TTC549 (cell line): ENCODE results near the gene GRM8.

Source experiments
- FAIRE-seq: peaks from 2 replicates; lab custom pipeline; 2012; peaks lifted over from hg19 to GRCh38; lab: Jason Lieb, UNC

The GRM8 gene

DNA sequence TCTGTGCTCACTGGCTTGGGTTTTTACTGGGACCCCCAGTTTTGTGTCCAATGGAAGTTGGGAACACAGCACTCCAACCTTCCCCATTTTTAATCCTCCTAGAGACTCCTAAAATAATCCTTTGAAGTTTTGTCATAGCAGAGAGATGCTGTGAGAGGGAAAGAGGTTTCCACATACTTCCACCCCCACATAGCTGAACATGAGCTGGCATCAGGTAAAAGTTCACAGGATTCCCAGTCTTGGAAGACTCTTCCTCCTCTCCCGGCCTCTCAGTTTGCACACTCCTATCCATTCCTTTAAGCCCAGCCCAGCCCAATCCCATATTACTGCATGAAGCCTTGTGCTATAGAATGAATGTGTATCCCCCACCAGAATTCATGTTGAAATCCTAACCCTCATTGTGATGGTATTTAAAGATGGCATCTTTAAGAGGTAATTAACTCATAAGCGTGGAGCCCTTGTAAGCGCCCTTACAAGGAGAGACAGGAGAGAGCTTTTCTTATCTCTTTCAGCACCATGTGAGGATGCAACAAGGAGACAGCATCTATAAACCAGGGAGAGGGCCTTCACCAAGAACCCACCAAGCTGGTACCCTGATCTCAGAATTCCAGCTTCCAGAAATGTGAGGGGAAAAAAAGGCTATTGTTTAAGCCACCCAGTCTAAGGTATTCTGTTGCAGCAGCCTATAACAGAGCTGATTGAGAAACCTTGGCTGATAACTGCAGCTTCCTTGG lies 22.4 kb downstream of the GRM8 start:
- FAIRE-seq = no peak

DNA sequence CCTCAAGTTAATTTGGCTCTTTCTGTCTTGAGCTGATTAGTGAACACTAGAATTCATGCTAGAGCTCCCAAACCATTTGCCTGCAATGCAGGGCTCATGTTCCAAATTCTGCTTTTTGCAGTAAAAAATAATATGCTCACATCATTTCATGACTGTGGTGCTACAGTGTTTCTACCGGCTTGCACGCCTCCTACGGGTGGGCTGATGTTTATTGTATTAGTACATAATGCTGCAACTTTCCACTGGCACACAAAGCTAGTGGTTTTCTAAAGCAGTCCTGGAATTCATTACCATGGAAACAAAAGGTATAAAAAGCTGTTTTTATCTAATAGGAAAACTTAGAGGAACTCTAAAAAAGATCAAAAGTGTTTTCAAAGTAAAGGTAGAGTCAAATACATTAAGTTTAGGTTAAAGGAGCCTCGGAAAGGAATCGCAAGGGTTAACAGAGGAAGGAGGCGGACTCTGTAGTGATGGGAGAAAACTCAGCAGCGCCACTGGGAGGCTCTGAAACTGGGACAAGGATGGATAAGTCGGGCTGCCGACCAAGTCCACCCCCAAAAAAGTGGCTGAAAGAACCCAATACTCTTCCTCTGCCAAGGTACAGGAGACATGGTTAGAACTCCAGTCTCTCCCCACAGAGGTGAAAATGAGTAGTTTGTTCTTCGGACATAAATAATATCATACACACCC lies 25.9 kb downstream of the GRM8 start:
- no peak for FAIRE-seq

DNA sequence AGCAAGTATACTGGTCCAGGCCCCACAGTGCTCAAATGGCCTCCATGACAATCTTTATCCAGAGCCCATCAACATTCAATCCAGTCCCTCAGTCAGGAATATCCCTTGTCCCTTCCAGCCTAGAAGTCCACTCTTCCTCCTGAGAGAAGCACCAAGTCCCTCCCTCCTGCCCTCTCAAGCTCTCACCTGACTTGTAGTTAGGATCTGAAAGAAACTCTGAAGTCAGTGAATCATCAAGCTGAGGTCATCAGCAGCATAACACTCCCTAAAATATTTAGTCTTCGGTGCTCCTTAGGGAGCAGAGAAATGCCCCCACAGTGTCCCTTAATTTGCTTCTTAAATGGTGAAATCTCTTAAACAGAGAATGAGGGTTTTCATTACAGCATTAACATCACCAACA lies 31.0 kb downstream of the GRM8 start:
- no peak for FAIRE-seq

DNA sequence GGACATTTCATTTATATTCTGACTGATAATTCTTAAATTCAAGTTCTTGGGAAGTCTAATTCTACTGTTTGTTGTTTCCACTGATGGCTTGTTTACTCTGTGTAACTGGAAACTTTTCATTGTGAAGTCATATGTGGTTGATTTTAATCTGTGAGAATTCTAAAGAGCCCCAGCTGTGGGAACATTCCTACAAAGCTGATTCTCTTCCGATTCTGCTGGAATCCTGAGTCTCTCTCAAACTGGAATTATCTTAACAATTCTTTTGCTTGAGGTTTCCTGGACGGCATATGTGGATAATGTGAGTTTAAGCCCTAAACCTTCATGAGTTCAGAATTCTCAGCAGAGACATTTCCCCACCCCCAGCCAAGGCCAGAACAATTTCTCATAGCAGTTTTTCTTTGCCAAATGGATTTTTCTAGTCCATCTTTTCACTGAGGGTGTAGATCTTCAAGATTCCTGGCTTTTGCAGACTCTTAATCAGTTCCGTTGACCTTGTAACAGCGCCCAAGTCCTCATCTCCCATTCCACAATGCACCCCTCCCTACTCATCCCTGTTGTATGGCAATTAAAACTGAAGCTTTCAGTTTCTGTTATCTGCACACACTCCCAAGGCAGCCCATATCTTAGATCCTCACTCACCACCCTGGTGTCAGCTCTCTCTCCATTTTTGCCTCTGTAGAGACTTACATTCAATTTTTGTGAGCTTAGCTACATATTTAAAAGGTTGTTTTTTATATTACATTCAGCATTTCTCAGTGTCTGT lies 37.6 kb downstream of the GRM8 start:
- FAIRE-seq = no peak

DNA sequence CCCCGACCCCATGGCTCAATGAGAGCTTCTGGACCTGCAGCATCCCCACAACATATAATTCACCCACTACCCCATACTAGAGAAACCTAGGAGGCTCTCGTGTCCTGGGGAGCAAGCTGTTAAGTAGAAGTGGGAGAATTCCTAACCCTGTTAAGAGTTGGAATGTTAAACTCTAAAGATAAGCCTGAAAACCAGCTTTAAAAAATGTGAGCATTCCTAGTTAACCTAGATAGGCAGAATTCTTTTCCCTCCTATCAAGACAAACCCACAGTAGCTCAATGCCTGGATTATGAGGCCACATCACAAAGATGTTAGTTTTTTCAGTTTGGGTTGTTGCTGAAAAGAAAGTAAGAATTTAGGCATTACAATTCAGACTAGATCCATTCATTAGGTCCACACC lies 42.9 kb downstream of the GRM8 start:
- FAIRE-seq = no peak

DNA sequence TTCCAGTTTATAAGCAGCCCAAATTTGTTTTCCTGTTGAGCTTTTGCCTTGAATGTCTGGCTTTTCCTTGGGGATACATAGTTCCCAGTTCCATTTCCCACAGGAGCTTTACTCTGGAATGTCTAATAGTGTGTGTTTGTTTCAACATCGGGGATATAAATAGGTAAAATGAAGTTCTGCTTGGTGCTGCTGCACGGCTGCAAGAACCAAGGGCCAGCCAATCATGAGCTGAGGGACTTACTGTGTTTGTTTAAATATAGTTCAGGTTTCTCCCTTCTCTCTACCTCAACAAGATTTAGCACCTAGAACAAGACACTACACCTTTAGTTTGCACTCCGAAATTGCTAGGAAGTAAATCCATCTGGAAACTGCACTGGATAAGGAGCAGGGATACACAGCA lies 43.9 kb downstream of the GRM8 start:
- FAIRE-seq = no peak

DNA sequence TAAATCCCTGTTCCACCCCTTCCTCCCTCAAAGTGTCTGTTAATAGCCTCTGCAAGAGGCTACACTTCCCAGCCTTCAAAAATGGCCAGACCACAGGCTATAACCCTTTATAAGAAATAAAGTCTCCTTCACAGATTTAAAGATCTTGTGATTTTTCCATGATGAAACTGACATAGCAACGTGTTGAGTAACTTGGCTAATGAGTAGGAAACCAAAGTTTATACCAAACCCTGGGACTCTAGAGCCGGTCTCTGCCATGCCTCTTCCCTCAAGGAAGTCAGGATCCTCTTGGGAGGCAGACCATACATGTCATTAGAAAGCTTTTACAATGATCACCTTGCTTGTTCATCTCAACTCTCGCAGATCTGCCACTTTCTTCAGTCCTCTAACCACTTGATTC lies 44.4 kb downstream of the GRM8 start:
- no peak for FAIRE-seq

DNA sequence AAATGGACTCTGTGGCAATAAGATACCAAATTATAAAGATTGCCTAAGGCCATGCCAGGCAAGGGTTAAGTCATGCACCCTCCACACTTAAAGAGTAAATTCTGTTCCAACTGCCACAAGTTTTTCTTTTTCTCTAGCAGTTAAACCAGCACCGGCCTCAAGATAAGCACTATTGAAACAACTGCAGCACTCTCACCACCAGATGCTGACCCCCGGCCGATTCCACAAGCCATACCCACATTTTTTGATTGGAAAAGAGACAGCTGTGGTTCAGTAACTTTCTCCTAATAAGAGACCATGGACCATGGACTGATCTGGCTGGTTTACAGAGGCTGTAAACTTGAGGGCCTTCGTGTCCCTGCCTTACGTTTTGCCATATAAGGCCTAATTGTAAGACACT lies 44.9 kb downstream of the GRM8 start:
- no peak for FAIRE-seq

DNA sequence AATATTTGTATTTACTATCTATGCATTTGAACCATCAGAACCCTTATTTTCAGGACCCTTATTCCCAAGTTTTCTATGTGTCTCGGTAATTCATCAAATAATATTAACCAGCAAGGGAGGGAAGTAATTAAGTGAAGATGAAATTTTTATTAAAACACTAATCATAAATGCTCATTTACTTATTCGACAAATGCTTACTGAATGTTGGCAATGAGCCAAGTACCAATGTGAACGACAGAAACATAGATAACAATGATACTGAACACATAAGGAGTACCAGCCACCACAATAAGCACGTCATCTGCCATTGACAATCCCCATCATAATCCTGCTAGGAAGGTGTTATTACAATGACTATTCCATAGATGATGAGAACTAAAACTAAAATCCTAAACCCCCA lies 45.5 kb downstream of the GRM8 start:
- FAIRE-seq = no peak

DNA sequence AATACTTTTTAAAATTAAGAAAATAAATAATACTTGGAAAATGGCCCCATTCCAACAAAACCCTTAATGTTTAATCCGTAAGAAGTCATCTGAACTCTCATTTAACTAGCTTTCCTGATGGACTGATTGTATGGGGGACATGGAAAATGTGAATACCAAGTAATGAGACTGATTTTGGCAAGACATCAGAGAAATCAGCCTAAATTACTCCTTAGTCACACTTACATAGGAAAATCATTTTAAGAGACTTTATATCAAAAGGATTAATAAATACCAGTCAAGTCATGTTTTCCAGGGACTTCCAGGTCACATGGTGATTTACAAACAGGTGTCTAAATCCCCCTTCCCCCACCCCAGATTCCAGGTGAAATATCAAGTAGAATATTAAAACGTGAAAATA lies 58.2 kb downstream of the GRM8 start:
- no peak for FAIRE-seq

DNA sequence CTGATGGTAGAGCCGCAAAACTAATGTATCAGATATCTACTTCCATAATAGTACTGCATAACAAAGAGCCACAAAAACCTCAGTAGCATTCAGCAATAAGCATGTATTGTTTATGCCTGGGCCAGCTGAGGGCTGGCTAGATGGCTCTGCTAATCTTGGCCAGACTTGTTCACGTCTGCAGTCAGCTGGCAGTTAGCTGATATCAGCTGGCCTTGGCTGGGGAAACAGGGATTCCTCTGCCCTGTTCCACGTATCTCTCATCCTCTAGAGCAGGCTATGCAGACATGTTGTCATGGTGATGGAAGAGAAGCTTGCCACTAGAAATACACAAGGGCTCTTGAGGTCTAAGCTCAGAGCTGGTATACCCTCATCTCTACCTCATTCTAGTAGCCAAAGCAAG lies 62.9 kb downstream of the GRM8 start:
- FAIRE-seq = no peak

DNA sequence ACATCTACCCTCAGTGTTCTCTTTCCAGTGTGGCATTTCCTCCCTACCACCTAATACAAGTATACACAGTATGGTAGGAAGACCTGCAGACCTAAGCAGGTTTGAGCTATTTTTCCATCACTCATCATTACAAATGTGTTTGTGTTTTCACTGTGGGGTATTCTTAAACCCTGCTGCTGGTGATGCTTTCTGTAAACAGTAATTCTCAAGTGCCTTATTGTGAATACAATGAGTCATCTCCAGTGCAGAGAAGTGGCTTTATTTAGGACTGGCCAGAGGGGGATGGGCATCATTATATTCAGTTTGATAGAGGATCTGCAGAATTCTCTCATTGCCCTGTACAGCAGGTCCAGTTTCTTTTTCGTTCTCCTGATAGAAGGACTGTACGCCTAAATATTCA lies 63.7 kb downstream of the GRM8 start:
- no peak for FAIRE-seq

DNA sequence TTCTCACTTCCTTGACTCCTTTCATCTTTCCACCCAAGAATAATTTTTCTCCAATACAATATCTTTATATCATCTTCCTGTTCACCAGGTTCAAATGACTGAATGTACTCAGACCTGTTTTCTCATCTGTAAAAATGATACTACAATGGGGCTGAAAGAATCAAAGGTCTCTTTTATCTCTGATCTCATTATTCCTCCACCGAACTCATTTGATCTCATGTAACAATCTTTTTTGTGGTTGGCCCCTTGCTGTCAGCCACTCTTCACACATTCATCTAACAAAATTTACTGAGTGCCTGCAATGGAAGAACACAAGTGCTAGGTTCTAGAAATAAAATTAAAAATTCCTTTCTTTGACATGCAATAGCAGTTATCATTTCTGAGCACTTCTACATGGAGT lies 65.0 kb downstream of the GRM8 start:
- no peak for FAIRE-seq

DNA sequence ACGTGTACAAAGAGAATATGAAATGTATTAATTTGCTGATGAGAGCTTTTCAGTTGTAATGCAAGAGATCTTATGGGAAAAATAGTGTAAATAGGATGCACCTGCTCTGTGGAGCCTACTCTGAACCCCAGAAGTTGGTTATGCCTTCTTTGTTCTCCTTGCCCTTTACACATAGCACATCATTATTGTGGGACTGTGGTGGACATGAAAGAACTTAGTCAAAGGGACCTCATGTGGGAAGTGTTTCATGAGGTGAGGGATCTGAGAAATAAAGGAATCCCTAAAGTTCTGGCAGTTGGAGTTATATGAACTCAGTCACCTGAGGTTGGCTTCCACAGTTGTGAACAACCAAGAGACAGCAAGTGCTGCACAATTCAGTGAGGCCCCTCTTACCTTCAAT lies 66.1 kb downstream of the GRM8 start:
- FAIRE-seq = no peak

DNA sequence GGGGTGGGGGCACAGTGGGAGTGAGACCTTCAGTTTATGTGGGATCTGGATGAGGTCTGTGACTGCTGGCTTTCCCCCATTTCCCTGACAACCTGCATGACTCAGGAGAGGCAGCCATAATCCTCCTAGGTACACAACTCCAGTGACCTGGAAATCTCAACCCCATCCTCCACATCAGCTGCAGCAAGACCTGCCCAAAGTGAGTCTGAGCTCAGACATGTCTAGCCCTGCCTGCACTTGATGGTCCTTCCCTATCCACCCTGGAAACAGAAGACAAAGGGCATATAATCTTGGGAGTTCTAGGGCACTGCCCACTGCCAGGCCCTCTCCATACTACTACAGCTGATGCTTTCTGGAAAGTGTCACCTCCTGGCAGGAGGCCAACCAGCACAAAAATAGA lies 75.6 kb downstream of the GRM8 start:
- FAIRE-seq = no peak

DNA sequence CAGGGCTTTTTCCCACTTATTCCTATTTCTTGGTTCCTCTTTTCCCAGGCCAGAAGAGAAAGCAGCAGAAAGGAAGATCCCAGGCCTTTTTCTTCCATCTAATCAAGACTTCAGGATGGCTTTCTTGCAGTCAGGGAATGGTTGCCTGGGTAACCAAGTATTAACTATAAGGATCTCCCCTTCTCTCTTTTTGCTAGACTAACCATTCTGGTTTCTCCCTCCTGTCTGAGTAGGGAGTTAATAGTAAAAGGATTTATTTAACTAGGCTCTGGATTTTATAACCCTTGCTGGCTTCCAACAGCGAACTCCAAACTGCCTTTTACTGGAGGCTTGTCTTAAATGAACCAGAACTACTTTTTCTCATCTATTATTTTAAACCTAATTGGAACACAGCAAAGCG lies 90.4 kb downstream of the GRM8 start:
- no peak for FAIRE-seq

DNA sequence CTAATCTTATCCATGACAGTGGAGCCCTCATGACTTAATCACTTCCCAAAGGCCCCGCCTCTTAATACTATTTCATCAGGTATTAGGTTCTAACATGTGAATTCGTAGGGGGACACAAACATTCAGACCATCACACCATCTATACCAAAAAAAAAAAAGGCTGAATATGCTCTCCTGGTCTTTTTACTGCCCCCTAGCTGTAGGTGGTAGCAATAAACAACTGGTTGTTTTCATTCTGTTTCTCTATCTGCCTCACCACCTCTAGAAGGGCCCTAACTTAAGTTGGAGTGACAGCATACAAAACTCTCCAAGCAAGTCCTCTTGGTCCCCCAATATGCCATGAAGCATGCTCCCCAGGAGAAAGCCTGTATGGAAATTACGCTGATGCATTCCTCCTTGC lies 94.1 kb downstream of the GRM8 start:
- no peak for FAIRE-seq

DNA sequence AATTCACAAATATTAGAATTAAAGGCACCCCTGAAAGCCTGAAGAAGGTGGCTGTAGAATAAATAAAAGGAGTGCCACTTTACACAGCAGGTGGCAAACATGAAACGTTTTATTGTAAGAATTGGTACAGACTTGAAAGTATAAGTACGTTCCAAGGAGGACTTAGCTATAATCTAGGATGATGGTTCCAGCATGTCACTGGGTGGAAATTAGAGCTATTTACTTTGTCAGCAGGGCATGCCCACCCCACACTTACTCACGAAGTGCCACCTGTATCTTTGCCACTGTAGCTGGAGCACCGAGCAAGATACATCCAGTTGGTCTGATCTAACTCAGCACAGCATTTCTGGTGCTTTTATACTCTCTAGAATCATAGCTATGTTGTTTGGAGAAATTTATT lies 97.8 kb downstream of the GRM8 start:
- no peak for FAIRE-seq

DNA sequence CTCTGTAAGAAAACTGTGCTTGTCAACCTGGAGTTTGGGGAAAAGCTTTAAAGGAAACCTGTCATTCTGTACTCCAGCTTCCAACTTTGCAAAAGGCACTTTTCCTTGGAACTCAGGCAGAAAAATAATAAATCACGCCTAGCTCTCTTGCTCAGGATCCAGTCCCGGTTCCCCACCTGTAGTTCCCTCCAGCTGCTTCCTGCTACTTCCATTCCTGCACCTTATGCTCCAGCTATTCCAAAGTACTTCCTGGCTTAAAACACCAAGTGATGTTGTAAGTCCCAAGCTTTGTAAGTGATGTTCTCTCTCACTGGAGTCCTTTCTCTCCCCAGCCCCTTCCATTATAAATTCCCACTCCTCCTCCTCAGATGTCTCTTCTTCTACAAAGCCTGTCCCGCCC lies 98.6 kb downstream of the GRM8 start:
- FAIRE-seq = no peak

DNA sequence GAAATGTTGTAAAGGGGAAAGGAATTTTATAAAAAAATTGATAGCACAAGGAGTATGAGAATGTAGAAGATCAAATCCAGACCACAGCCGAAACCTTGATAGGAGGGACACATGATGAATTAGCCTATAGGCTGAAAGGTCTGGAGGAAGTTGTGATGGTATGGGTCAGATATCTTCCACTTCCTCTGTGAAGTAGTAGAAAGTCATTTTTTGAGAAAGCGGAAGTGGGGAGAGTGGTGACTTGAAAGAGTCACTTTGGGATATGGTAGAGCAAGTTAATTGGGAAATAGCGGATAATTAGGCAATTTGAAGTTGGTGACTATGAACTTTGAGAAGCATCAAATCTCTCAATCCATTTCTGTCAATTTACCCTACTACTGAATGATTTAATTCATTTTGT lies 99.4 kb downstream of the GRM8 start:
- FAIRE-seq = no peak

DNA sequence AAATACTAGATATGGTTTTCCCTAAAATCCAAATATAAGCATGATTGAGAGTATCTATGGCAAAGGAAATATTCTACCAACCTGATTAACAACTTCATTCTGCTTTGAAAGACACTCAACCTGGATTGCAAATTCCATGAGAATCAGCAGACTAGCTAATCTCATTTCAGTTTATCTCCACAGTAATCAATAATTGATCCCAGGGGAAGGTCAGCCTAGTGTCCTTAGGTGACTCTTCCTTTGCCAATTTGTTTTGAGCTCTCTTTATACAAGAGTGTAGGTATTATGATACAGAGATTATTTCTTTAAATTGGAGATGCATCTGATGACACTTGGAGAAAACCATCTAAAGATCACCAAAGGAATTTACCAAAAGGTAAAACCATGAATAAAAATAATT lies 100.3 kb downstream of the GRM8 start:
- no peak for FAIRE-seq

DNA sequence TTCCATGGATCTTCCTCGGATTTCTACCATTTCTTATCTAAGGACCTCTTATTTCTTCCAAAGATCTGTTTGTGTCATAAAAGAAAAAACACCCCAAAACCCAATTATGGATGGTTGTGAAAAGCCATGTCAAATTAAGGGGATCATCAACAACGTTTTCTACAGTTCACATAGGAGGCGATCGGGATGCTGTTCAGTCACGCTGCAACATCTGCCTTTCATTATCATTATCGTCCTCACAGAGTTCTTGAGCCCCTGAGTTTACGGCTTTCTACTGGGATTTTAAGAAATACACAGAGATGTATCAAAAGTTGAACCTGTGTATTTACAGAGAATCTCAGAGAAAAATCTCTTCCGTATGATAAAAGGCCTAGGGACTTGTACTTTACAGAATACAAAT lies 101.4 kb downstream of the GRM8 start:
- no peak for FAIRE-seq

DNA sequence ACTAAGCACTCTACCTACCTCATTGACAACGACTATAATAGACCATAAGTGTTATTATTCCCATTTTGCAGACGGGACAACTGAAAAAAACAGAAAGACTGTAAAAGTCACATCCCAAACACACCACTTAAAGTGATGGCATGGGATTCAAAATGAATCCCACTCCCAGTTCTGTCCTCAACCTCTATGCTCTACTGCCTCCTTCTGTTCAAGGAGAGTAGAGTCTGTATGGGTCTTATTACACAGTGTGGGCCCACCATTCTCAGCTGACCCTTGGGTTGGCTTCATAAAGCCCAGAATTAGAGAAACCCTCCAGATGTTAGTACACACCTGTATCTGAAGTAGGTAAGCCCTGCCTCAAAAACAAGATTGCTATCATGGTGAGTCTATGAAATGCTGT lies 102.2 kb downstream of the GRM8 start:
- no peak for FAIRE-seq
